HFFc6 (cell line): Measurements from ENCODE around the gene PTPRN. TPM values are rescaled to one million over a fixed set of nuclear protein-coding genes. Genes with fewer than 3 reads are reported as not detected.

Experiments
- DNase-seq: peaks from one replicate; pipeline ENCODE4 v3.0.0-alpha.2; 2018
- H3K27ac Mint-ChIP-seq: 2 replicates; pipeline ENCODE4 v1.8.0; 2020; ENCODE audit warnings: mild to moderate bottlenecking, mixed read lengths
- H3K27me3 Mint-ChIP-seq: 2 replicates; pipeline ENCODE4 v1.8.0; 2021; ENCODE audit warnings: mild to moderate bottlenecking, moderate library complexity, mixed read lengths; ENCODE audit not compliant: insufficient read depth
- H3K36me3 Mint-ChIP-seq: 2 replicates; pipeline ENCODE4 v1.8.0; 2021; ENCODE audit warnings: low read depth, mixed read lengths
- H3K4me1 Mint-ChIP-seq: 2 replicates; pipeline ENCODE4 v1.8.0; 2020; ENCODE audit warnings: low read depth, mixed read lengths
- H3K4me3 Mint-ChIP-seq: 2 replicates; pipeline ENCODE4 v1.8.0; 2020; ENCODE audit warnings: mild to moderate bottlenecking, moderate library complexity, mixed read lengths
- H3K9me3 Mint-ChIP-seq: 2 replicates; pipeline ENCODE4 v1.8.0; 2020; ENCODE audit warnings: mild to moderate bottlenecking, mixed read lengths
- CTCF ChIP-seq: fragments of 200-600 bp; sonication (generic); IDR thresholded peaks from 2 replicates; pipeline ENCODE4 v1.5.0; 2021; ENCODE audit warnings: antibody characterized with exemption, mild to moderate bottlenecking
- total RNA-seq, 6 experiments: library from RNA; stranded (reverse); fragmentation: NEBNext Ultra II Directional; extraction: Animal tissue kit (Norgen Biotek cat#: 25700); gene quantifications; 2 replicates in 1 of 6; 3 replicates in 5 of 6; pipeline ENCODE4 v1.2.3, GENCODE V29; 2021

The PTPRN gene
- total RNA-seq, 6 experiments from 2014 or later, result 5.2 to 18.3 (median 15.2) TPM

GRCh38 chr2:219271021-219271420, 38.2 kb downstream of the PTPRN start:
- Mint-ChIP-seq H3K36me3 (no peaks in the 10 kb centered on the region), H3K4me3 (no peak overlapping the region), H3K4me1 (peaks cover 31% of the 10 kb centered on the region), H3K27ac (no peak overlapping the region), H3K27me3 (peaks cover 9% of the 10 kb centered on the region), H3K9me3 (no peaks in the 10 kb centered on the region)
- TF ChIP-seq CTCF, result no peak
- DNase-seq, result no peak

GRCh38 chr2:219270055-219270372, 39.2 kb downstream of the PTPRN start:
- no peak overlapping the region for H3K4me3 Mint-ChIP-seq
- no peaks in the 10 kb centered on the region for H3K9me3 Mint-ChIP-seq
- peaks cover 30% of the 10 kb centered on the region for H3K4me1 Mint-ChIP-seq
- peaks cover 11% of the 10 kb centered on the region for H3K27me3 Mint-ChIP-seq
- no peaks in the 10 kb centered on the region for H3K36me3 Mint-ChIP-seq
- H3K27ac Mint-ChIP-seq, result no peak overlapping the region
- no peak for TF ChIP-seq CTCF
- no peak for DNase-seq

GRCh38 chr2:219269362-219270054, 39.7 kb downstream of the PTPRN start:
- Mint-ChIP-seq H3K4me3 (no peak overlapping the region), H3K36me3 (no peaks in the 10 kb centered on the region), H3K27ac (no peak overlapping the region), H3K9me3 (no peaks in the 10 kb centered on the region), H3K27me3 (peaks cover 15% of the 10 kb centered on the region), H3K4me1 (peaks cover 25% of the 10 kb centered on the region)
- TF ChIP-seq CTCF, result no peak
- no peak for DNase-seq

GRCh38 chr2:219268294-219268693, 40.9 kb downstream of the PTPRN start:
- H3K36me3 Mint-ChIP-seq, result no peaks in the 10 kb centered on the region
- DNase-seq, result no peak
- H3K27me3 Mint-ChIP-seq, result peaks cover 18% of the 10 kb centered on the region
- peaks cover 13% of the 10 kb centered on the region for H3K4me1 Mint-ChIP-seq
- no peaks in the 10 kb centered on the region for H3K9me3 Mint-ChIP-seq
- no peak overlapping the region for H3K4me3 Mint-ChIP-seq
- H3K27ac Mint-ChIP-seq, result no peak overlapping the region
- TF ChIP-seq CTCF, result no peak

GRCh38 chr2:219266886-219267285, 42.3 kb downstream of the PTPRN start:
- no peak for DNase-seq
- H3K9me3 Mint-ChIP-seq, result no peaks in the 10 kb centered on the region
- peaks cover 1% of the 10 kb centered on the region; the same call in 1 of the 2 replicates for H3K4me1 Mint-ChIP-seq
- no peak overlapping the region for H3K27ac Mint-ChIP-seq
- H3K4me3 Mint-ChIP-seq, result no peak overlapping the region
- TF ChIP-seq CTCF, result no peak
- H3K36me3 Mint-ChIP-seq, result no peaks in the 10 kb centered on the region
- H3K27me3 Mint-ChIP-seq, result peaks cover 22% of the 10 kb centered on the region
